DND-41 (cell line): Measurements from ENCODE around the gene MYT1.
"Not testable (repeated sequence)": the region's sequence is repeated elsewhere in the genome, so short reads cannot be mapped to it uniquely, and the experiment has no call there.

Experiments
- ATAC-seq: fragments of 200-7000 bp; cut with Tn5 transposase; 3 replicates; pipeline ENCODE4 v1.9.1; 2021; ENCODE audit warnings: low read depth; ENCODE audit not compliant: insufficient read depth
- DNase-seq: peaks from one replicate; pipeline ENCODE4 v3.0.0-alpha.2; 2020
- H2AFZ ChIP-seq: 2 replicates; pipeline ENCODE4 v1.6.0; 2012; ENCODE audit warnings: low read depth, low read length
- H3K27ac ChIP-seq: 2 replicates; pipeline ENCODE4 v1.5.1; 2012; ENCODE audit warnings: low read length, inconsistent platforms
- H3K27me3 ChIP-seq: fragments of 200-600 bp; sonication (generic); 2 replicates; pipeline ENCODE4 v1.6.0; 2012; ENCODE audit warnings: low read length, mild to moderate bottlenecking, inconsistent platforms; ENCODE audit not compliant: insufficient read depth, poor library complexity
- H3K36me3 ChIP-seq: 2 replicates; pipeline ENCODE4 v1.5.1; 2012; ENCODE audit warnings: low read length, inconsistent platforms; ENCODE audit not compliant: insufficient read depth
- H3K4me1 ChIP-seq: 2 replicates; pipeline ENCODE4 v1.5.1; 2012; ENCODE audit warnings: mild to moderate bottlenecking, low read length; ENCODE audit not compliant: insufficient read depth
- H3K4me2 ChIP-seq: 2 replicates; pipeline ENCODE4 v1.6.0; 2012; ENCODE audit warnings: mild to moderate bottlenecking, moderate library complexity, low read length, inconsistent platforms; ENCODE audit not compliant: insufficient read depth
- H3K4me3 ChIP-seq, 2 experiments: fragments of 200-600 bp in 1 of 2; shearing (Covaris generic) in 1 of 2; 2 replicates each; pipeline ENCODE4 v1.5.1; 2012 to 2016; ENCODE audit warnings: inconsistent platforms in 2 of 2, low read length in 2 of 2, mild to moderate bottlenecking in 2 of 2, low read depth in 1 of 2, moderate library complexity in 1 of 2
- H3K79me2 ChIP-seq: 2 replicates; pipeline ENCODE4 v1.6.0; 2012; ENCODE audit warnings: low read length, inconsistent platforms; ENCODE audit not compliant: insufficient read depth
- H3K9ac ChIP-seq: 2 replicates; pipeline ENCODE4 v1.6.0; 2012; ENCODE audit warnings: low read depth, mild to moderate bottlenecking, inconsistent platforms, low read length, moderate library complexity
- H3K9me3 ChIP-seq: 2 replicates; pipeline ENCODE4 v1.5.1; 2012; ENCODE audit warnings: low read length, moderate library complexity, mild to moderate bottlenecking, inconsistent platforms; ENCODE audit not compliant: insufficient read depth, severe bottlenecking
- H4K20me1 ChIP-seq: 2 replicates; pipeline ENCODE4 v1.6.0; 2012; ENCODE audit warnings: low read length; ENCODE audit not compliant: insufficient read depth
- EZH2 ChIP-seq: IDR thresholded peaks from 3 replicates; pipeline ENCODE4 v1.6.1; 2012; ENCODE audit warnings: borderline replicate concordance, low read depth, mild to moderate bottlenecking, moderate library complexity, low read length, inconsistent platforms; ENCODE audit not compliant: severe bottlenecking
- TF ChIP-seq, protein P1 (sequence below): IDR thresholded peaks from 2 replicates; pipeline ENCODE4 v1.5.1; 2012; ENCODE audit warnings: borderline replicate concordance, low read length, moderate library complexity, mild to moderate bottlenecking; ENCODE audit not compliant: poor library complexity, severe bottlenecking; ENCODE audit errors: extremely low read depth

Gene MYT1

DNA sequence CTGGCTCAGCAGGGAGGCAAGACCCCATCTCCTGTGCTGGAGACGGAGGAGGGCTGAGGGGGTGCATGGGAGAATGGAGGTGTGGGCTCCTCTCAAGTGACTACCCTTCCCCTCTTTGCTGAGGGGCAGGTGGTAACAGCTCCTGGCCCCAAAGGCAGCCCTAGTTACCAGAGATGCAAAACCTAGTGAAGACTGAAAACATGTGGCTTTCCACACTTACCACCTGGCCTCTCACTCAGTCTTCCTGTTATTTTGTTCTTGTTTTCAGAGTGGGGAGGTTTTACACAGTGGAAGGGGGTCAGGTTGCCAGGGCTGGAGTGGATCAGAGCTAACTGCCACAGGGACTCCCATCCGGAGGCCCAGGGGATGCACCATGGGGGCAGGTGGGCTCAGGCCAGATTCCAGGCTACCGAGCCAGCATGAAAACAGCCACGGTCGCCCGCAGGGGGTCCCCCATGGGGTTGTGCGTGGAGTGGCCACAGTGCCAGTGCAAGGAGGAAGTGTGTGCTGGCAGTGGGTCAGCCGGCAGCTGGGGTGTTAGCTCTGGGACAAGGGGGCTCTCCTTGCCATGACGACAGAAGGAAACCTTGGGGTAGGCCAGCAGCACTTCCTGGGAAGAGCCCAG lies 21.1 kb downstream of the MYT1 start:
- H3K27me3 ChIP-seq, result no peaks in the 10 kb centered on the region
- H3K4me1 ChIP-seq, result no peaks in the 10 kb centered on the region
- no peak for ATAC-seq
- no peak overlapping the region for H3K27ac ChIP-seq
- no peak overlapping the region for H3K9ac ChIP-seq
- no peak overlapping the region for H3K4me2 ChIP-seq
- TF ChIP-seq, protein P1, sequence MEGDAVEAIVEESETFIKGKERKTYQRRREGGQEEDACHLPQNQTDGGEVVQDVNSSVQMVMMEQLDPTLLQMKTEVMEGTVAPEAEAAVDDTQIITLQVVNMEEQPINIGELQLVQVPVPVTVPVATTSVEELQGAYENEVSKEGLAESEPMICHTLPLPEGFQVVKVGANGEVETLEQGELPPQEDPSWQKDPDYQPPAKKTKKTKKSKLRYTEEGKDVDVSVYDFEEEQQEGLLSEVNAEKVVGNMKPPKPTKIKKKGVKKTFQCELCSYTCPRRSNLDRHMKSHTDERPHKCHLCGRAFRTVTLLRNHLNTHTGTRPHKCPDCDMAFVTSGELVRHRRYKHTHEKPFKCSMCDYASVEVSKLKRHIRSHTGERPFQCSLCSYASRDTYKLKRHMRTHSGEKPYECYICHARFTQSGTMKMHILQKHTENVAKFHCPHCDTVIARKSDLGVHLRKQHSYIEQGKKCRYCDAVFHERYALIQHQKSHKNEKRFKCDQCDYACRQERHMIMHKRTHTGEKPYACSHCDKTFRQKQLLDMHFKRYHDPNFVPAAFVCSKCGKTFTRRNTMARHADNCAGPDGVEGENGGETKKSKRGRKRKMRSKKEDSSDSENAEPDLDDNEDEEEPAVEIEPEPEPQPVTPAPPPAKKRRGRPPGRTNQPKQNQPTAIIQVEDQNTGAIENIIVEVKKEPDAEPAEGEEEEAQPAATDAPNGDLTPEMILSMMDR, result no peak
- TF ChIP-seq EZH2, result no peak
- H2AFZ ChIP-seq, result no peak overlapping the region
- no peak for DNase-seq
- no peak overlapping the region for H3K4me3 ChIP-seq
- peaks cover 7% of the 10 kb centered on the region for H3K9me3 ChIP-seq
- peaks cover 3% of the 10 kb centered on the region; the same call in 1 of the 2 replicates for H4K20me1 ChIP-seq
- H3K36me3 ChIP-seq, result no peaks in the 10 kb centered on the region
- H3K79me2 ChIP-seq, result no peaks in the 10 kb centered on the region

DNA sequence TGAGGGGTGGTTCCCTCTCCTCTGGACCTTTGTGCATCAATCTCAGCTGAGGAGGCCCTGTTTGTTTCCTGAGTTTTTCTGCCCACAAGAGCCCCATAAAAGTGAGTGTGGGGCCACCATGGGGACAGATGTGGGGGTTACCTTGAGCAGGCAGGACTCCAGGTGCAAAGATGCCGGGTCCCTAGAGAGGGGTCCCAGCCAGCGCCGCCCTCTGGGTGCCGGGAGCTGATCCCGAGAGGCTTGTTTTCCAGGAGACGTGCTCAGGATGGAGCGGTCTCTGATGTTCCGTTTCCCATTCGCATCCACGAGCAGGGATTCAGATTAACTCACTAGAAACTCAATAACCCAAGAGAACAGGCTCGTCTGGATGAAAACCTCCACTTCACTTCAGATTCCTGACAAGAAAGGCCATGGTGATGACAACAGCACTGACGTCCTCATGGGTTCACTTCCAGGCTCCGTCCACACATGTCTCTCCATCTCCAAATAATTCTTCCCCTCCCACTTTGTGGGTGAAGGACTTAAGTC lies 21.9 kb downstream of the MYT1 start:
- peaks cover 7% of the 10 kb centered on the region for H3K9me3 ChIP-seq
- no peaks in the 10 kb centered on the region for H3K27me3 ChIP-seq
- no peak overlapping the region for H3K4me3 ChIP-seq
- TF ChIP-seq EZH2, result no peak
- TF ChIP-seq, protein P1, result no peak
- no peaks in the 10 kb centered on the region for H3K4me1 ChIP-seq
- ATAC-seq (no peak), DNase-seq (no peak)
- no peak overlapping the region for H3K27ac ChIP-seq
- no peak overlapping the region for H3K4me2 ChIP-seq
- no peaks in the 10 kb centered on the region for H3K79me2 ChIP-seq
- H3K36me3 ChIP-seq, result no peaks in the 10 kb centered on the region
- no peak overlapping the region for H3K9ac ChIP-seq
- H2AFZ ChIP-seq, result no peak overlapping the region
- H4K20me1 ChIP-seq, result peaks cover 3% of the 10 kb centered on the region; the same call in 1 of the 2 replicates

DNA sequence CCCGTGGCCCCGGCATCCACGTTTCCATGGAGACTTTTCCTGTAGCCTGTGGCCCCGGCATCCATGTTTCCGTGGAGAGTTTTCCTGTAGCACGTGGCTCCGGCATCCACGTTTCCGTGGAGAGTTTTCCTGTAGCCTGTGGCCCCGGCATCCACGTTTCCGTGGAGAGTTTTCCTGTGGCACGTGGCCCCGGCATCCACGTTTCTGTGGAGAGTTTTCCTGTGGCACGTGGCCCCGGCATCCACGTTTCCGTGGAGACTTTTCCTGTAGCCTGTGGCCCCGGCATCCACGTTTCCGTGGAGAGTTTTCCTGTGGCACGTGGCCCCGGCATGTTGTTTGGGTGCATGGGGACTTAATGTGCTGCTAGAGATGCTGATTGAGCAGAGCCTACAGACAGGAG lies 23.0 kb downstream of the MYT1 start:
- not testable (repeated sequence) for ATAC-seq

DNA sequence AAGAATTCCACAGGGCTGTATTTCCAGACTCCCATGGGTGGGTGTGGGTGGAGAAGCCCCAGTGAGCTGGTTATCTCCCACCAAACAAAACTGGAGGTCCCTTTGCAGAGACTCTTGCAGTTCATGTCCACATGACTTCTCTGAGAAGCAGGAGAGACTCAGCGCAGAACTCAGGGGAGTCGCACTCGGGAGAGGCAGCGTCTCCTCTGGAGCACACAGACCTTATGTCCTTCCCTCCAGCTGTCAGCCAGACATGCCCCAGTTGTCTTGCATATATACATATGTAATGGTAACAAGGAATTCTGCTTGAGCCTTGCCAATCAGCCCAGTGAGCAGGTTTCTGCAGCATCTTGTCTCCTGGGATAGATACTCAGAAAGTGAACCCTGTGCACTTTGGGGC lies 23.8 kb downstream of the MYT1 start:
- Histone ChIP-seq H3K4me1 (no peaks in the 10 kb centered on the region), H3K36me3 (no peaks in the 10 kb centered on the region), H3K27ac (no peak overlapping the region), H3K9ac (no peak overlapping the region), H3K27me3 (peaks cover 3% of the 10 kb centered on the region), H3K4me2 (no peak overlapping the region), H3K4me3 (no peak overlapping the region), H3K79me2 (no peaks in the 10 kb centered on the region), H4K20me1 (peaks cover 5% of the 10 kb centered on the region), H3K9me3 (peaks cover 7% of the 10 kb centered on the region), H2AFZ (no peak overlapping the region)
- DNase-seq (no peak), ATAC-seq (no peak)
- no peak for TF ChIP-seq EZH2
- TF ChIP-seq, protein P1, result no peak

More for the DNA sequence above, 23.0 kb downstream of the MYT1 start:
- H3K9ac ChIP-seq, H3K36me3 ChIP-seq, H4K20me1 ChIP-seq, H3K27ac ChIP-seq, H3K27me3 ChIP-seq, H3K4me3 ChIP-seq, DNase-seq, H3K9me3 ChIP-seq, H3K4me2 ChIP-seq, H2AFZ ChIP-seq, H3K4me1 ChIP-seq, H3K79me2 ChIP-seq: not testable (repeated sequence)
